ENCODE measurements around the gene CNOT6L.
A peak's percentile ranks its signal among the peaks of the same experiment; 100 is the strongest.

CNOT6L gene

DNA sequence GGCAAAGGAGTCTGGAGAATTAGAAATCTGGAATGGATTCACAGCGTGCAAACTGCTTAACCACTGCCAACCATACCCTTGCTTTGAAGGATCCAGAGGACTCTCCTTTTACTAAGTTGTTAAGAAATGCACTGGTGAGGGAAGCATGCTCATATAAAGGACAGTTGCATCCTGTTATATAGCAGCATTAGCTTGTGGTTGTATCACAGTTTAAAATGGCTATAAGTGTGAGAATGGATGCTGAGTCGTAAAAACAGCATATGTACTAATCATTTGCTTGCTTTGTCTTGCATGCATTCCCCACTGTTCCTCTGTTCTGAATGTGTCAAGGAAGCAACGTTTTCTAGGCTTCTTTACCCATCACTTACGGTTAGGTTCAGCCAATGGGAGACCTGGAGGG, 112.5 kb downstream of the CNOT6L start:
- Histone ChIP-seq H3K27ac (no peak overlapping the region), H3K4me3 (ENCODE audit: low read depth, low read length) (no peak overlapping the region), H3K9me3 (ENCODE audit: severe bottlenecking) (no peaks in the 10 kb centered on the region), H3K36me3 (no peaks in the 10 kb centered on the region), H3K27me3 (ENCODE audit: insufficient read depth, low read depth, severe bottlenecking) (no peaks in the 10 kb centered on the region)
- DNase-seq = no peak
- TF ChIP-seq, protein P1, sequence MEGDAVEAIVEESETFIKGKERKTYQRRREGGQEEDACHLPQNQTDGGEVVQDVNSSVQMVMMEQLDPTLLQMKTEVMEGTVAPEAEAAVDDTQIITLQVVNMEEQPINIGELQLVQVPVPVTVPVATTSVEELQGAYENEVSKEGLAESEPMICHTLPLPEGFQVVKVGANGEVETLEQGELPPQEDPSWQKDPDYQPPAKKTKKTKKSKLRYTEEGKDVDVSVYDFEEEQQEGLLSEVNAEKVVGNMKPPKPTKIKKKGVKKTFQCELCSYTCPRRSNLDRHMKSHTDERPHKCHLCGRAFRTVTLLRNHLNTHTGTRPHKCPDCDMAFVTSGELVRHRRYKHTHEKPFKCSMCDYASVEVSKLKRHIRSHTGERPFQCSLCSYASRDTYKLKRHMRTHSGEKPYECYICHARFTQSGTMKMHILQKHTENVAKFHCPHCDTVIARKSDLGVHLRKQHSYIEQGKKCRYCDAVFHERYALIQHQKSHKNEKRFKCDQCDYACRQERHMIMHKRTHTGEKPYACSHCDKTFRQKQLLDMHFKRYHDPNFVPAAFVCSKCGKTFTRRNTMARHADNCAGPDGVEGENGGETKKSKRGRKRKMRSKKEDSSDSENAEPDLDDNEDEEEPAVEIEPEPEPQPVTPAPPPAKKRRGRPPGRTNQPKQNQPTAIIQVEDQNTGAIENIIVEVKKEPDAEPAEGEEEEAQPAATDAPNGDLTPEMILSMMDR (IDR thresholded peaks at IDR 0.05; ENCODE audit: low read depth, low read length) = no peak

DNA sequence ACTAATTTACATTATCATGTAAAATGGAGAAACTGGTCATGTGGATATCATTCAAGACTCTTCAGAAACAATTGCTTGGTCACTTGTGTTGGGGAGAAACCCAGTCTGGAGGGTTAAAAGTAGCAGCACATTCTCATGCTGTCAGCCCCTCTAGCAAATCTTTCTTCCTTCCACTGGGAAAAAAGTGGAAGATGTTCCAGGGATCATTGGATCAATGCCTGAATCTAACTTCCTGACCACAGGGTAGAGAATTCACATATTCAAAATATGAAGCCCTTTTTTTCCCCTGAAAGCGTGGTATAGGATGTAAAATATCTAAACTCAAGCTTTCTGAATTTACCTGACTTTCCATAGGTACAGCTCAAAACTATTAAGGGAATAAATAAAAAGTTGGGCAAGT, 115.5 kb downstream of the CNOT6L start:
- Histone ChIP-seq H3K9me3 (ENCODE audit: severe bottlenecking) (no peaks in the 10 kb centered on the region), H3K4me3 (ENCODE audit: low read depth, low read length) (no peak overlapping the region), H3K27me3 (ENCODE audit: insufficient read depth, low read depth, severe bottlenecking) (no peaks in the 10 kb centered on the region), H3K27ac (no peak overlapping the region), H3K36me3 (no peaks in the 10 kb centered on the region)
- TF ChIP-seq, protein P1 (IDR thresholded peaks at IDR 0.05; ENCODE audit: low read depth, low read length) = no peak
- DNase-seq = no peak

DNA sequence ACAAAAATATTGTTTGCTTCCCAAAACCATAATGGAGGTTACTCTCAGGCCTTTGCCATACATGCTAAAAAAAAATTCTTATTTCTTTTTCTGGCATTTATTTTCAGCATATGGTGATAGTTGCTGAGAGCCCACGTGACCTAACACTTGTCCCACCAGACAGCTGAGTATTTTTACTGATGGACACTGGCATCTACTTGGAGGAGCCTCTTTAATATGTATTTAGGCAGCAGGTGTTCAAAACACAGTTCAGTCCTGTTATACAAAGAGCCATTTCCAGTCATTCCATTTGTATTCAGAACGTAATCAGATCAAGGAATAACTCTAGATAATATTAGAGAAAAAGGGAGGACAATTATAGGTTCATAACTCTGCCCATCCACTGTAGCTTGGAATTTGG, 118.0 kb downstream of the CNOT6L start:
- Histone ChIP-seq H3K36me3 (no peaks in the 10 kb centered on the region), H3K9me3 (ENCODE audit: severe bottlenecking) (no peaks in the 10 kb centered on the region), H3K27ac (no peak overlapping the region), H3K27me3 (ENCODE audit: insufficient read depth, low read depth, severe bottlenecking) (no peaks in the 10 kb centered on the region), H3K4me3 (ENCODE audit: low read depth, low read length) (no peak overlapping the region)
- DNase-seq = no peak
- TF ChIP-seq, protein P1 (IDR thresholded peaks at IDR 0.05; ENCODE audit: low read depth, low read length) = no peak

DNA sequence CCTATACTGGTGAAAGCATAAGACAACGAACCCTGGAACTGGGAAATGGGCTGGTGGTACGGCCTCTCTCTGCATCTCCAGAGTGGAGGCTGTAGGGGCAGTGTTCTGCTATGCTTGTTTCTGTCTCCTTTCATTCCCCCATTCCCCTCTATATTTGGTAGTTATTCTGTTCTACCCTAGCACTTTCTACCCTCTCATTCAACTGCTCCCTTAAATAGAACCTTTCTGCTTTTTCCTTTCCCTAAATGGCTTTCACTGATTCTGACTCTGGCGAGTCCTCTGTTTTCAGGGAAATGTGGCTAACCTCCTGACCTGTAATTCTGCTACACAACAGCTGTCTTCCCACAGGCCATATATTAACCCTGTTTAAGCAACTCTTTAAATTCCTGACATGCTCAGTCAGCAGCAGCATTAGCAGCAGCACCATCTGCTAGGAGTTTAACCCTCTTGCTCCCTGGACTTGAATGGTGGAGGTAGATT, 119.4 kb downstream of the CNOT6L start:
- no peaks in the 10 kb centered on the region for H3K36me3 ChIP-seq
- H3K4me3 ChIP-seq (ENCODE audit: low read depth, low read length) = no peak overlapping the region
- H3K27ac ChIP-seq = no peak overlapping the region
- no peaks in the 10 kb centered on the region for H3K27me3 ChIP-seq (ENCODE audit: insufficient read depth, low read depth, severe bottlenecking)
- TF ChIP-seq, protein P1 (IDR thresholded peaks at IDR 0.05; ENCODE audit: low read depth, low read length) = peak; percentile 40
- DNase-seq = peak; percentile 79
- H3K9me3 ChIP-seq (ENCODE audit: severe bottlenecking) = no peaks in the 10 kb centered on the region

DNA sequence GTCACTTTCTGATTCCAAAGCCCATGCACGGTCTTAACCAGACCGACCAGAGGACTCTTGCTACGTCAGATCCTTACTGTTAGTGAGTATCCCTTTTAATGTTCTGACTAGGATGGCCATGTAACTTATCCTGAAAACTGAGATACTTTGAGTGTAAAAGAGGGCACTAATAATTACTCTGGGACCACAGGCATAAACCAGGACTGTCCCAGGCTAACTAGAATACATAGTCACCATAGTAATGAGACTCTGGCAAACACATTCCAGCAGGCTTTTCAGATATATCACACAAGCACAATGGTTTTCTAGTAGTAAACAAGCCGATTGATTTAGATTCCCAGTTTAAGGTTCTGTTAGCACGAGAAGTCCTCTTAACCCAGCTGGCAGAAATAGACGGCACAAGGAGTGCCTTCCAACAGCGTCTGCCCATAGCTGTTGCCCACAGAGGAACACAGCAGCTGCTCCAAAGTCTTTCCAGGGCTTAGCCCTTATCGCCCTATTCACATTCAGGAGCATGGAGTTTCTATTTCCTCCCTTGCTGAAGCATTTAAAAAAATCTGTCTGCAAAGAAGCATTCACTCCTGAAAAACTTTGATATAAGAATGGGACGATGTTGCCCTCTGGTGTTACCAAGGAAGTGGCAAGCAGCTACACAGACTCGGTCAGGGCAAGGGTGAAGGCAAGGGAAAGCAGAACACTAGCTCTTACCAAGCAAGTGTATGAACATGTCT, 121.1 kb downstream of the CNOT6L start:
- H3K4me3 ChIP-seq (ENCODE audit: low read depth, low read length) = no peak overlapping the region
- TF ChIP-seq, protein P1 (IDR thresholded peaks at IDR 0.05; ENCODE audit: low read depth, low read length) = peak; percentile 43; the same call in 1 of the 2 replicates
- H3K36me3 ChIP-seq = no peaks in the 10 kb centered on the region
- H3K27me3 ChIP-seq (ENCODE audit: insufficient read depth, low read depth, severe bottlenecking) = no peaks in the 10 kb centered on the region
- DNase-seq = peak; percentile 19
- no peaks in the 10 kb centered on the region for H3K9me3 ChIP-seq (ENCODE audit: severe bottlenecking)
- H3K27ac ChIP-seq = no peak overlapping the region

DNA sequence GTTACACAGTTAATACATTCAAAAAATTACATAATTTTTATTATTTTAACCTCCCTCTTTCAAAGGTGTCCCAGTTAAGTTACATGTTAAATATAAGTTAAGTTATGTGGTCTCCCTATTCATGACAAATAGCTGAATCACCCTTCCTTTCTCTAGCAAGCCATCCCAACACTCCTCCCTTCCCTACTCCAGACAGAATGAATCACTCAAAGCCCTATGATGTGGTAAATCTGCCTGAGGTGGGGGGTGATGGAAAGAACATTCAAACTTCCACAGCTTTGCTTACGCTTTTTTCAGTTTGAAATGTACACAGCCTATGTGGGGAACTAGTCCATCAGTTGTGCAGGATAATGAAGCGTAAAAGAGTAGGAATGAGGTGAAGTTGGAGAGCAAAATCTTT, 123.4 kb downstream of the CNOT6L start:
- H3K36me3 ChIP-seq = no peaks in the 10 kb centered on the region
- TF ChIP-seq, protein P1 (IDR thresholded peaks at IDR 0.05; ENCODE audit: low read depth, low read length) = no peak
- DNase-seq = no peak
- no peaks in the 10 kb centered on the region for H3K9me3 ChIP-seq (ENCODE audit: severe bottlenecking)
- H3K27ac ChIP-seq = no peak overlapping the region
- no peak overlapping the region for H3K4me3 ChIP-seq (ENCODE audit: low read depth, low read length)
- no peaks in the 10 kb centered on the region for H3K27me3 ChIP-seq (ENCODE audit: insufficient read depth, low read depth, severe bottlenecking)
